Fibroblast of pulmonary artery (primary cell): ENCODE data around the gene DPP9.
A peak's percentile ranks its signal among the peaks of the same experiment; 100 is the strongest.

Experiments used
- DNase-seq: peaks from one replicate; pipeline ENCODE4 v3.0.0-alpha.2; 2010; ENCODE audit warnings: low read depth
- H3K4me3 ChIP-seq: replicated peaks from 2 replicates; pipeline ENCODE4 v1.5.1; 2011; ENCODE audit warnings: low read depth, mild to moderate bottlenecking, control low read depth, low read length, moderate library complexity
- TF ChIP-seq, protein P1 (sequence below): IDR thresholded peaks from 2 replicates; pipeline ENCODE4 v1.5.1; 2011; ENCODE audit warnings: mild to moderate bottlenecking, control low read depth, low read length, inconsistent platforms; ENCODE audit errors: missing control alignments

DPP9 gene

DNA sequence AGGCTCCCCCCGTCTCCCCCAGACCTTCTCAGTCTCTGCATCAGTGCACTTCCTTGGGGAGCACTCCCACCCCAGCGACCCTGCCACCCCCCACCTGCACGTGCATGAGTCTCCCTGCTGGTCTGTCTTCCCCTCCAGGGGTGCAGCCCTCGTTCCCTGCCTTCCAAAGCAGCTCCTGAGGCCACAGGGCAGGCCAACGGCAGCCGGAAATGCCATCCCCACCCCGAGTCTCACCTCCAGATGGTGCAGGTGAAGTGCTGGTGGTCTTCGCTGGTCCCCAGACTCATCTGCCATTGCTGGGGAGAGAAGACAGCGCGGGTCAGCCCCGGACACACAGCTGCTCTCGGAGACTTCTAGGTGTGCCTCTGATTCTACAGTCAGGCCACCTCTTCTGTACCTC, 59.0 kb downstream of the DPP9 start:
- no peak overlapping the region for H3K4me3 ChIP-seq
- TF ChIP-seq, protein P1, sequence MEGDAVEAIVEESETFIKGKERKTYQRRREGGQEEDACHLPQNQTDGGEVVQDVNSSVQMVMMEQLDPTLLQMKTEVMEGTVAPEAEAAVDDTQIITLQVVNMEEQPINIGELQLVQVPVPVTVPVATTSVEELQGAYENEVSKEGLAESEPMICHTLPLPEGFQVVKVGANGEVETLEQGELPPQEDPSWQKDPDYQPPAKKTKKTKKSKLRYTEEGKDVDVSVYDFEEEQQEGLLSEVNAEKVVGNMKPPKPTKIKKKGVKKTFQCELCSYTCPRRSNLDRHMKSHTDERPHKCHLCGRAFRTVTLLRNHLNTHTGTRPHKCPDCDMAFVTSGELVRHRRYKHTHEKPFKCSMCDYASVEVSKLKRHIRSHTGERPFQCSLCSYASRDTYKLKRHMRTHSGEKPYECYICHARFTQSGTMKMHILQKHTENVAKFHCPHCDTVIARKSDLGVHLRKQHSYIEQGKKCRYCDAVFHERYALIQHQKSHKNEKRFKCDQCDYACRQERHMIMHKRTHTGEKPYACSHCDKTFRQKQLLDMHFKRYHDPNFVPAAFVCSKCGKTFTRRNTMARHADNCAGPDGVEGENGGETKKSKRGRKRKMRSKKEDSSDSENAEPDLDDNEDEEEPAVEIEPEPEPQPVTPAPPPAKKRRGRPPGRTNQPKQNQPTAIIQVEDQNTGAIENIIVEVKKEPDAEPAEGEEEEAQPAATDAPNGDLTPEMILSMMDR, result no peak
- no peak for DNase-seq

DNA sequence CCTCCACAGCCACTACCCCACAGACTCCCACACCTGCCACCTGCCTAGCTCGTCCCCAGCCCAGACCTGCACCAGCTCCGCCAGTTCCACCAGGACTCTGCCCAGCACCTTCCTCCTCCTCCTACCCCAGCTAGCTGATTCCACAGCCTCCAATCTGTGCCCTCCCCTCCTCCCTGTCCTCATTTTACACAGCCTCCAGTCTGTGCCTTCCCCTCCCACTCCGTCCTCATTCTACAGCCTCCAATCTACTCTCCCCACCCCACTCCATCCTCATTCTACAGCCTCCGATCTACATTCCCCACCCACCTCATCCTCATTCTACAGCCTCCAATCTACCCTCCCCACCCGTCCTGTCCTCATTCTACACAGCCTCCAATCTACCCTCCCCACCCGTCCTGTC, 60.8 kb downstream of the DPP9 start:
- TF ChIP-seq, protein P1, result no peak

DNA sequence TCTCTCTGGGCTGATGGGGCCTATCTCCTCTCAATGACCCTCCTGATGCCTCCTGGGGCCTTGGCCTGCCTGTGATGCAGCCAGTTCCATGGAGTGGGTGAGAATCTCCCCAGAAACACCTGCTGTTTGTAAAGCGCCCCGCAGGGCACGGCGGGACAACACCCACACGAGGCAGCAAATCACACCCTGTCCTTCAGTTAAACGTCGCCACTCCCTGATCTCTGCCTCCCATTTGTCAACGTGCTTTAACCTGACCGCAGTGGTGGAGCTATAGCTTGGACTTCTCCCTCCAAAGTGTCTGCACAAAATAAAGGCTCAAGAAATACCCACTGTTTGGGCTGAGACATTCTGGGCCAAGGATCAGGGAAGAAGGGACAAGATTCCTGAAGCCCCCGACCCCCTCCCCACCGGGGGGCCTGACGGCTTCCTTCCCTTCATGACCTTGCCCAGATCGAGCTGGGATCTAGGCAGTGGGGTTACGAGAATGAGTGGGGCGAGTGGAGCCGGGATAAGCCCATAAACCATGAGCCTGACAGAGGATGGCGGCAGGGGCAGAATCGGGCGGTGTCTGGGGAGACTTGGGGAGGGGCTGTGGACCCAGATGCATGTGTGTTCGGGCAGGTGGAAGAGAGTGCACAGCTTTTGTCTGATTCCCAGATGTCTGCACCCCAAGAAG, 61.5 kb downstream of the DPP9 start:
- H3K4me3 ChIP-seq, result no peak overlapping the region
- no peak for DNase-seq
- TF ChIP-seq, protein P1, result no peak

More for the DNA sequence above, 60.8 kb downstream of the DPP9 start:
- no peak overlapping the region for H3K4me3 ChIP-seq
- no peak for DNase-seq

DNA sequence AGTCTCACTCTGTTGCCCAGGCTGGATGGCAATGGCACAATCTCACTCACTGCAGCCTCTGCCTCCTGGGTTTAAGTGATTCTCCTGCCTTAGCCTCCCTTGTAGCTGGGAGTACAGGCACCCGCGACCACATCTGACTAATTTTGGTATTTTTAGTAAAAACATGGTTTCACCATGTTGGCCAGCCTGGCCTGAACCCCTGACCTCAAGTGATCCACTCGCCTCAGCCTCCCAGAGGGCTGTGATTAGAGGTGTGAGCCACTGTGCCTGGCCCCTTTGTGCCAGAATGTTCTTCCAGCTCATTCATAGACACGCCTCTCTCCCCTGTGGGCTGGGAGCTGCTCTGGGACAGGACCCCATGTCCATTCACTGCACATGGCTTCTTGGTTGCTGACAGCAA, 62.6 kb downstream of the DPP9 start:
- TF ChIP-seq, protein P1, result no peak
- DNase-seq, result no peak
- H3K4me3 ChIP-seq, result no peak overlapping the region

DNA sequence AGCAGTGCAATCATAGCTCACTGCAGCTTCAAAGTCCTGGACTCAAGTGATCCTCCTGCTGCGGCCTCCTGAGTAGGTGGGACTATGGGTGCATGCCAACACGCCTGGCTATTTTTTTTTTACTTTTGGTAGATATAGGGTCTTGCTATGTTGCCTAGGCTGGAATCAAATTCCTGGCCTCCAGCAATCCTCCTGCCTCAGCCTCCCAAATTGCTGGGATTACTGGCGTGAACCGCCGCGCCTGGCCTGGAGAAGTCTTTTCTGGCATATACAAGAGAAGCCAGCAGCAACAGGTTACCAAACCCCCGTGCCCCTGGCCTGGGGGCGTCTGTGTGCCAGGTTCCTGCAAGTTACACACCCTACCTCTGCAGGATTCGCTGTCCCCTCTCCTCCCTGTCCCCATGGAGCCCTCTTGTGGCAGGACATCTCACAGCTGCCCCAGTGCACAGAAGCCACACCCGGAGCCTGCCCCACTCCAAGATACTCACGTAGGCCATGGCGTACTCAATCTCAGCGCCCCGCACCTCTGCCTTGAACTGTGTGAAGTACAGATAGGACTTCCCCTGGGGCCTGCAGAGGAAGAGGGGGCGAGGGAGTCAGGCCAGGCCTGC, 63.4 kb downstream of the DPP9 start:
- TF ChIP-seq, protein P1, result peak; percentile 31
- H3K4me3 ChIP-seq, result no peak overlapping the region
- DNase-seq, result no peak

DNA sequence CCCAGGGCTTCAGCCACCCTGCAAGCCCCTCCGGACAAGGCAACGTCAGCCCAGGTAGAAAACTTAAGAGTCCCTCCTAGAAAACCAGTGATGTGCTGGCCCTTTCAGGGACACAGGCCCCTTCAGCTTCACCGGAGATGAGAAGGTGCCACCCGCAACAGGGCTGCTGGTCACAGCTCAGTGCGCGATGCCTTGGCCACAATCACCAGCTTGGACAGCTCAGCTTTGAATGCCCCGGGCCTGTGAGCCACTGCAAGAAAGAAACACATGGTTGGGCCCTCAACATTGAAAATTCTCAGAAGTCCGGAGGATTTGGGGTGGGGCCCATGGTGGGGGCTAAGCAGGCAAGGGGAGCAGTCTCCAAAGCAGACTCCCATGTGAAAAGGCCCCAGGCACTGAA, 65.8 kb downstream of the DPP9 start:
- H3K4me3 ChIP-seq, result no peak overlapping the region
- DNase-seq, result no peak
- TF ChIP-seq, protein P1, result no peak

DNA sequence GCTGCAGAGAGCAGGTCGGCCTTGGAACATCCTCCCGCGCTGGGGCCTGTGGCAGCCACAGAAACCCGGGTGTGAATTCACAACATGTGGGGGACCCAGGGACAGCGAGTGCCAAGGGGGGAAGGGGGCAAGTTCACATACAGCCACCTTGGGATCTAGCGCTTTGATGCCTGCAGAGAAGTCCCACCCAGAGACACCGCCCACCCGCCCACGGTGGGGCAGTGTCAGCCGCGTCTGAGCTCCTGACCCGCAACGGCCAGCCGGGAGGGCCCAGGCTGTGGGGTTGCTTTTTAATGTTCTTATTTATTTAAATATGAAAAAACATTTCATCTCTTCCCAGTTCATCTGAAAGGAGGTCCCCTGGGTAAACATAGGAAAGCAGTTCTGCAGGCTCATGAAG, 66.4 kb downstream of the DPP9 start:
- H3K4me3 ChIP-seq, result no peak overlapping the region
- TF ChIP-seq, protein P1, result no peak
- DNase-seq, result no peak
